BLaER1 (cell line): ENCODE data around the gene CADM1.
A peak's percentile ranks its signal among the peaks of the same experiment; 100 is the strongest.

ENCODE experiments used
- H3K27ac ChIP-seq: shearing (Covaris generic); formaldehyde crosslinking; 2 replicates; pipeline ENCODE4 v1.8.1; 2022
- H3K27me3 ChIP-seq: shearing (Covaris generic); formaldehyde crosslinking; 2 replicates; pipeline ENCODE4 v1.8.1; 2022
- H3K36me3 ChIP-seq: shearing (Covaris generic); formaldehyde crosslinking; 2 replicates; pipeline ENCODE4 v1.8.1; 2022
- H3K4me1 ChIP-seq: shearing (Covaris generic); formaldehyde crosslinking; 2 replicates; pipeline ENCODE4 v1.8.1; 2022
- H3K4me2 ChIP-seq: shearing (Covaris generic); formaldehyde crosslinking; 2 replicates; pipeline ENCODE4 v1.8.1; 2022
- H3K4me3 ChIP-seq: shearing (Covaris generic); formaldehyde crosslinking; 2 replicates; pipeline ENCODE4 v1.8.1; 2022
- H3K9ac ChIP-seq: shearing (Covaris generic); formaldehyde crosslinking; 2 replicates; pipeline ENCODE4 v1.8.1; 2022
- H3K9me3 ChIP-seq: shearing (Covaris generic); formaldehyde crosslinking; 2 replicates; pipeline ENCODE4 v1.8.1; 2022
- H4K20me1 ChIP-seq: shearing (Covaris generic); formaldehyde crosslinking; 2 replicates; pipeline ENCODE4 v1.8.1; 2022
- Cebpa-rat ChIP-seq: shearing (Covaris generic); IDR thresholded peaks from 2 replicates; pipeline ENCODE4 v1.8.1; 2022

CADM1 gene

DNA sequence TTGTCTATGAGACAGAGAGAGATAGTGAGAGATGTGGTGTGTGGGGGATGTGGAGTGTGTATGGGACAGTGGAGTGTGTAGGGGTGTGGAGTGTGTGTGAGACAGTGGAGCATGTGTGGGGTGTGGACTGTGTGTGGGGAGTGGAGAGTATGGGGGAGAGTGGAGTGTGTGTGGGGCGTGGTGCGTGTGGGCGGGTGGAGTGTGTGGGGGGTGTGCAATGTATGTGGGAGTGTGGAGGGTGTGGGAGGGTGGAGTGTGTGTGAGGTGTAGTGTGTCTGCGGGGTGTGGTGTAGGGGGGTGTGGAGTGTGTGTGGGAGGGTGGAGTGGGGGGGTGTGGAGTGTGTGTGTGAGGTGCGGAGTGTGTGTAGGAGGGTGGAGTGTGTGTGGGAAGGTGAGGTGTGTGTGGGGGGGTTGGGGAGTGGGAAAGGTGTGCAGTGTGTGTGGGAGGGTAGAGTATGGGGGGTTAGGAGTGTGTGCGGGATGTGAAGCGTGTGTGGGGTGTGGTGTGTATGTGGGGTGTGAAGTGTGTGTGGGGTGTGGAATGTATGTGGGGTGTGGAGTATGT, 356.9 kb downstream of the CADM1 start:
- peaks cover 8% of the 10 kb centered on the region for H3K4me1 ChIP-seq
- no peaks in the 10 kb centered on the region for H3K27me3 ChIP-seq
- H3K9me3 ChIP-seq = no peaks in the 10 kb centered on the region
- H3K27ac ChIP-seq = no peak overlapping the region
- no peaks in the 10 kb centered on the region for H4K20me1 ChIP-seq
- no peak overlapping the region for H3K9ac ChIP-seq
- no peak for TF ChIP-seq Cebpa-rat
- H3K4me3 ChIP-seq = no peak overlapping the region
- H3K4me2 ChIP-seq = no peak overlapping the region
- H3K36me3 ChIP-seq = no peaks in the 10 kb centered on the region

- Histone ChIP-seq H3K27ac (no peak overlapping the region), H4K20me1 (no peaks in the 10 kb centered on the region), H3K9me3 (no peaks in the 10 kb centered on the region), H3K4me3 (no peak overlapping the region), H3K4me1 (peaks cover 8% of the 10 kb centered on the region), H3K9ac (no peak overlapping the region), H3K36me3 (no peaks in the 10 kb centered on the region), H3K27me3 (no peaks in the 10 kb centered on the region), H3K4me2 (no peak overlapping the region)
- TF ChIP-seq Cebpa-rat = no peak
Observed at GRCh38 chr11:115146425-115146824, 357.8 kb downstream of the CADM1 start.

DNA sequence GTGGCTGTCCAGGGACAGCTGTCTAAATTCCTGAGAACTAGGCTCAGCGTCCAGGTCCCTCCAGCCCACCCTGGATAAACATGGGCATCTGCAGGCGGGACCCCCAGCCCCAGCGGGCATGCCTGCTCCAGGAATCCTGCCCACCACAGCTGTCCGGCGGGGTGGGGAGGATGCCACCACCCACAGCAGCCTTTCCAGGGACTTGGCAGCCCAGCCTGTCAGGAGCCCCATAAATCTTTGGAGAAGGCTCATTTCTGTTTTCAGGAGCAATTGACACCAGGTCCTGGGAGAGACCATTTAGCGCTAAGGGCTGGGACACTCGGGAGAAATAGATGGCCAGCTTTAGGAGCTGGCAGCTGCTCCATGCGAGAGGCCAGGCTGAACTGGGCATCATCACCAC, 358.9 kb downstream of the CADM1 start:
- Histone ChIP-seq H3K4me3 (no peak overlapping the region), H3K27me3 (no peaks in the 10 kb centered on the region), H3K27ac (no peak overlapping the region), H3K4me2 (no peak overlapping the region), H3K36me3 (no peaks in the 10 kb centered on the region), H3K9ac (no peak overlapping the region), H3K9me3 (no peaks in the 10 kb centered on the region), H4K20me1 (no peaks in the 10 kb centered on the region), H3K4me1 (peaks cover 8% of the 10 kb centered on the region)
- no peak for TF ChIP-seq Cebpa-rat

DNA sequence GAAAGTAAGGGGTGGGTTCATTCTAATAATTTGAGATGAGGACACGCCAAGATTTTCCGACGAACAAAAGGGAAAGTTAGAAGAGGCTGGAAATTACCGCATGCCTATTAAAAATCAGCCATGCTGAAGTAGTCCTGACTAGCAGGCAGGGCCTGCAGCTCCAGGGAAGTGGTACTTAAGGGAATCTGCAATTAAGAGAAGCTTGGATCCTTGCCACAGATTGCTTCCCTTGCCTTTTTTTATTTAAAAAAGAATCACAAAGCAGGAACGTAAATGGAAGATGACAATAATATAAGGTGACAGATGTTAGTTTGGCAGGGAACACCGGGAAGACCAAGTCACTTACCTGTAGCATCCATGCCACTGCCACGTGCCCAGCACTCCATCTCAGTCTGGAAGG, 359.3 kb downstream of the CADM1 start:
- Histone ChIP-seq H3K4me3 (no peak overlapping the region), H3K27ac (no peak overlapping the region), H3K27me3 (no peaks in the 10 kb centered on the region), H3K9ac (no peak overlapping the region), H3K4me2 (no peak overlapping the region), H3K36me3 (no peaks in the 10 kb centered on the region), H4K20me1 (no peaks in the 10 kb centered on the region), H3K4me1 (peaks cover 8% of the 10 kb centered on the region), H3K9me3 (no peaks in the 10 kb centered on the region)
- TF ChIP-seq Cebpa-rat = no peak

- H3K27ac ChIP-seq = no peak overlapping the region
- no peak for TF ChIP-seq Cebpa-rat
Observed at GRCh38 chr11:115144014-115144413, 360.2 kb downstream of the CADM1 start.

GRCh38 chr11:115141231-115142114, 362.7 kb downstream of the CADM1 start:
- Histone ChIP-seq H3K9me3 (no peaks in the 10 kb centered on the region), H3K4me3 (no peak overlapping the region), H3K27me3 (no peaks in the 10 kb centered on the region), H3K4me2 (no peak overlapping the region), H4K20me1 (no peaks in the 10 kb centered on the region), H3K36me3 (no peaks in the 10 kb centered on the region), H3K4me1 (peaks cover 8% of the 10 kb centered on the region), H3K9ac (no peak overlapping the region), H3K27ac (no peak overlapping the region)
- no peak for TF ChIP-seq Cebpa-rat

More at GRCh38 chr11:115144014-115144413, 360.2 kb downstream of the CADM1 start:
- H3K4me3 ChIP-seq = no peak overlapping the region
- H4K20me1 ChIP-seq = no peaks in the 10 kb centered on the region
- no peak overlapping the region for H3K9ac ChIP-seq
- peak overlapping the region; percentile 20 for H3K4me2 ChIP-seq
- no peaks in the 10 kb centered on the region for H3K27me3 ChIP-seq
- H3K36me3 ChIP-seq = no peaks in the 10 kb centered on the region
- H3K4me1 ChIP-seq = peaks cover 8% of the 10 kb centered on the region
- H3K9me3 ChIP-seq = no peaks in the 10 kb centered on the region

- no peak overlapping the region for H3K4me3 ChIP-seq
- H3K4me1 ChIP-seq = 0 out of 2 replicates have a peak, but pooled peaks cover 4% of the 10 kb centered on the region
- H3K9ac ChIP-seq = no peak overlapping the region
- no peaks in the 10 kb centered on the region for H3K9me3 ChIP-seq
- H3K27ac ChIP-seq = no peak overlapping the region
- no peaks in the 10 kb centered on the region for H4K20me1 ChIP-seq
- H3K4me2 ChIP-seq = no peak overlapping the region
- H3K36me3 ChIP-seq = no peaks in the 10 kb centered on the region
- no peak for TF ChIP-seq Cebpa-rat
- H3K27me3 ChIP-seq = no peaks in the 10 kb centered on the region
Observed at GRCh38 chr11:115135936-115136335, 368.3 kb downstream of the CADM1 start.

DNA sequence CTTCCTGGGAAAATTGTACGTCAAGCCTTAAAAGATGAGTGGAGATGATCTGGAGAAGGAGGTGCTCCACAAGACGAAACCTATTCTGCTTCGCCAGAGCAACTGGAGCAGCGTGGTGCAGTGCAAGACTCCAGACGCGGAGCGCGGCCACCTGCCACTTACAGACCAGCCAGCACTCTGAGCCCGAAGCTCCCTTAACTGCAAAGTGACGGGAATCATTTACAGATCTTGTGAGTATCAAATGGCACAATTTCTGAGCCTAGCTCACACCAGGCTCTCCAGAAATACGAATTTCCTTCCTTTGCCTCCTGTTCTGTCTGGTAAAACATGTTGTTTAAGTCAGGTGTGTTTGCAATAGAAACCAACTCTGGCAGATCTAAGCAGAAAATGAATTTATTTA, 369.3 kb downstream of the CADM1 start:
- Histone ChIP-seq H3K4me2 (no peak overlapping the region), H4K20me1 (no peaks in the 10 kb centered on the region), H3K4me1 (peaks cover 12% of the 10 kb centered on the region), H3K9ac (no peak overlapping the region), H3K27me3 (no peaks in the 10 kb centered on the region), H3K4me3 (no peak overlapping the region), H3K9me3 (no peaks in the 10 kb centered on the region), H3K27ac (no peak overlapping the region), H3K36me3 (no peaks in the 10 kb centered on the region)
- no peak for TF ChIP-seq Cebpa-rat

DNA sequence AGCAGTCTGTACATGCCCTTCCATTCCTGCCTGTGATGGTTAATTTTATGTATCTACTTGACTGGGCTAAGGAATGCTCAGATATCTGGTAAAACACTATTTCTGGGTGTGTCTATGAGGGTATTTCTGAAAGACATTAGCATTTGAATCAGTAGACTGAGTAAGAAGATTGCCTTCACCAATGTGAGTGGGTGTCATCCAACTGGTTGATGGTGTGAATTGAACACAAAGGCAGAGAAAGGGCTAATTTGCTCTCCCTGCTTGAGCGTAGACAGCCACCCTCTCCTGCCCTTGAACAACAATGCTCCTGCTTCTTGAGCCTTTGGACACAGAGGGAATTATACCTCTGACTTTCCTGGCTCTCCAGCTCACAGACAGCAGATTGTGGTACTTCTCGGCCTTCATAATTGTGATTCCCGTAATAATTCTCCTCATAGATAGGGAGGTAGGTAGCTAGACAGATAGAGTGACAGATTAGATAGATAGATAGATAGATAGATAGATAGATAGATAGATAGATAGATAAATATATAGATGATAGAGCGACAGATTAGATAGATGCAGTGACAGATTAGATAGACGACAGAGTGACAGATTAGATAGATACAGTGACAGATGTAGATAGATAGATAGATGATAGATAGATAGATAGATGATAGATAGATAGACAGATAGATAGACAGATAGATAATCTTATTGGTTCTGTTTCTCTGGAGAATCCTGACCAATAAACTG, 370.6 kb downstream of the CADM1 start:
- no peak overlapping the region for H3K4me2 ChIP-seq
- no peak overlapping the region for H3K9ac ChIP-seq
- H3K27me3 ChIP-seq = no peaks in the 10 kb centered on the region
- H3K4me1 ChIP-seq = peaks cover 25% of the 10 kb centered on the region
- no peaks in the 10 kb centered on the region for H3K9me3 ChIP-seq
- no peak overlapping the region for H3K4me3 ChIP-seq
- TF ChIP-seq Cebpa-rat = no peak
- no peak overlapping the region for H3K27ac ChIP-seq
- no peaks in the 10 kb centered on the region for H3K36me3 ChIP-seq
- H4K20me1 ChIP-seq = no peaks in the 10 kb centered on the region
